GM08714 (cell line): ENCODE measurements around the gene UBR1.
"Not testable (repeated sequence)": the region's sequence is repeated elsewhere in the genome, so short reads cannot be mapped to it uniquely, and the experiment has no call there.

Experiments used
- H3K4me3 ChIP-seq: fragments of 200-500 bp; sonication (Bioruptor generic); 2 replicates; pipeline ENCODE4 v1.5.1; 2014; ENCODE audit warnings: mild to moderate bottlenecking, low read length, inconsistent platforms
- ZNF274 ChIP-seq: IDR thresholded peaks from 2 replicates; pipeline ENCODE4 v1.6.1; 2012; ENCODE audit warnings: mild to moderate bottlenecking, low read depth, low read length

The UBR1 gene

GRCh38 chr15:42994546-42994945 is 111.3 kb downstream of the UBR1 start:
- no peak for TF ChIP-seq ZNF274

GRCh38 chr15:42992626-42993025 is 113.2 kb downstream of the UBR1 start:
- TF ChIP-seq ZNF274 = no peak
- H3K4me3 ChIP-seq = no peak overlapping the region

More at GRCh38 chr15:42994546-42994945, 111.3 kb downstream of the UBR1 start:
- no peak overlapping the region for H3K4me3 ChIP-seq

- H3K4me3 ChIP-seq = no peak overlapping the region
- TF ChIP-seq ZNF274 = no peak
Measured at GRCh38 chr15:42986693-42987342, 119.0 kb downstream of the UBR1 start.

- H3K4me3 ChIP-seq = no peak overlapping the region
- no peak for TF ChIP-seq ZNF274
Measured at GRCh38 chr15:42984493-42985034, 121.3 kb downstream of the UBR1 start.

- H3K4me3 ChIP-seq = not testable (repeated sequence)
Measured at GRCh38 chr15:42979113-42979512, 126.7 kb downstream of the UBR1 start.

- TF ChIP-seq ZNF274 = no peak
- H3K4me3 ChIP-seq = no peak overlapping the region
Measured at GRCh38 chr15:42974202-42974862, 131.5 kb downstream of the UBR1 start.

GRCh38 chr15:42973114-42973513 is 132.7 kb downstream of the UBR1 start:
- TF ChIP-seq ZNF274 = no peak
- no peak overlapping the region for H3K4me3 ChIP-seq

GRCh38 chr15:42971830-42972229 is 134.0 kb downstream of the UBR1 start:
- H3K4me3 ChIP-seq = no peak overlapping the region
- no peak for TF ChIP-seq ZNF274

- TF ChIP-seq ZNF274 = no peak
- H3K4me3 ChIP-seq = no peak overlapping the region
Measured at GRCh38 chr15:42964476-42964875, 141.4 kb downstream of the UBR1 start.

- no peak overlapping the region for H3K4me3 ChIP-seq
- TF ChIP-seq ZNF274 = no peak
Measured at GRCh38 chr15:42955518-42955917, 150.3 kb downstream of the UBR1 start.

GRCh38 chr15:42954291-42954690 is 151.5 kb downstream of the UBR1 start:
- no peak for TF ChIP-seq ZNF274

GRCh38 chr15:42948898-42949297 is 156.9 kb downstream of the UBR1 start:
- H3K4me3 ChIP-seq = not testable (repeated sequence)

More at GRCh38 chr15:42954291-42954690, 151.5 kb downstream of the UBR1 start:
- H3K4me3 ChIP-seq = no peak overlapping the region

GRCh38 chr15:42940527-42940926 is 165.3 kb downstream of the UBR1 start:
- no peak overlapping the region for H3K4me3 ChIP-seq
- TF ChIP-seq ZNF274 = no peak

GRCh38 chr15:42939841-42940240 is 166.0 kb downstream of the UBR1 start:
- TF ChIP-seq ZNF274 = no peak
- no peak overlapping the region for H3K4me3 ChIP-seq

- TF ChIP-seq ZNF274 = no peak
- H3K4me3 ChIP-seq = no peak overlapping the region
Measured at GRCh38 chr15:42937143-42937542, 168.7 kb downstream of the UBR1 start.
